ENCODE measurements around the gene COL20A1. TPM values are rescaled to one million over a fixed set of nuclear protein-coding genes. Genes with fewer than 3 reads are reported as not detected.
A peak's percentile ranks its signal among the peaks of the same experiment; 100 is the strongest.

The COL20A1 gene
- total and polyA plus RNA-seq, 2 of the 13 experiments (the other 11 are each of a cell fraction or from before 2014, with no cell fraction given), result not detected

DNA sequence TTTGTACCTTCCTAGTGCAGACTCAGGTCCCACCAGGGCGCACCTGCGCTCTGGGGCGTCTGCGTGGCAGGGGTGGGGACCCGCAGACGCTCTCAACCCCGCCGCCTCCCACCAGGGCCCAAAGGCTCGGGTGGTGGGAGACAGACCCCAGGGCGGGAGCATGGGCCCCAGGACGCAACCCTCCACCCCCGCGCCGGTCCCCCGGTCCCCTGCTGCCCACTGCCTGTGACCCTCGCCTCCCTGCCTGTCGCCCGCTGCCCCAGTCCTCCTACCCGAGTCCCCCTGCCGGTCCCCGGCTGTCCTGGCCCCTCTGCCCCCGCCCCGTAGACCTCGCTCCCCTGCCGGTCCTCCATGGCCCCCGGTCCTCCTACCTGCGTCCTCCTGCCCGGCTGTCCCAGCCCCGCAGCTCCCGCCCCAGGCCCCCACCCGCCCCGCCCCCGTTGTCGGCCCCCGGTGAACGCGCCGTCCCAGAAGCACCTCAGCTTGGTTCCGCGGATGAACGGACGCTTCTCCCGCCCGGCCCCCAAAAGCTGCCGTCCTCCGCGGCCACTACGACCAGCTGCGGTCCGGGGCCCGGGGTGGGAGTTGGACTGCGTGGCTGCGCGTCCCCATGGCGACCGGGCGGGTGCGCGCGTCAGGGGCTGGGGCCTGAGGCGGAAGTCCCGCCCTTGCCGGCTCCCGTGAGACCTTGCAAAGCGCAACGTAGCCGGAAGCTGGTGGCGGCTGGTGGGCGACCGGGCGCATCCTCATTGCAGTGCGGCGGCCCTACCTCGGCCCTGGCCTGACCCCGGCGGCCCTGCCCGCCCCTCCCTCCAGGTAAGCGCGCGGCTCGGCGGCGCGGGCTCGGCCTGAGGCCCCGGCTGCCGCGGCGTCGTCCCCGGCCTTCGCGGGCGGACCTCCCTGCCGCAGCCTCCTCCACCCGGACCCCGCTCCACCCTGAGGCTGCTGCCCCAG is 20.6 kb upstream of the COL20A1 start, which contains the start of gene ARFGAP1 (continued):
- TF ChIP-seq ESRRA (CRISPR knock-in tag; IDR thresholded peaks at IDR 0.05; ENCODE audit: low read depth) (no peak; the same call in 1 of the 2 replicates), NFAT5 (CRISPR knock-in tag; IDR thresholded peaks at IDR 0.05) (no peak), RAD21 (CRISPR knock-in tag; IDR thresholded peaks at IDR 0.05) (peak; percentile 68), ZBTB3 (CRISPR knock-in tag; IDR thresholded peaks at IDR 0.05; ENCODE audit: borderline replicate concordance, low read depth) (no peak), ASH2L (IDR thresholded peaks at IDR 0.05; ENCODE audit: insufficient read length, low read depth, low read length) (peak; percentile 86), POLR2G (IDR thresholded peaks at IDR 0.05; ENCODE audit: low read depth, low read length) (peak; percentile 95), REXO4 (CRISPR knock-in tag; IDR thresholded peaks at IDR 0.05; ENCODE audit: borderline replicate concordance) (no peak), ZNF317 (CRISPR knock-in tag; IDR thresholded peaks at IDR 0.05) (no peak), MAFK (conservative IDR thresholded peaks at IDR 0.05 in 1 of 2, IDR thresholded peaks at IDR 0.05 in 1 of 2; ENCODE audit: low read length in 2 of 2) (no peak), ZSCAN9 (CRISPR knock-in tag; IDR thresholded peaks at IDR 0.05; ENCODE audit: borderline replicate concordance) (peak; percentile 82; the same call in 1 of the 2 replicates), CSRNP2 (CRISPR knock-in tag; conservative IDR thresholded peaks at IDR 0.05; ENCODE audit: low read depth) (no peak), MYC (CRISPR knock-in tag; IDR thresholded peaks at IDR 0.05; ENCODE audit: borderline replicate concordance) (peak; percentile 94), ZNF430 (CRISPR knock-in tag; IDR thresholded peaks at IDR 0.05) (peak; percentile 69; the same call in 1 of the 2 replicates), FOXA1 (IDR thresholded peaks at IDR 0.05) (no peak), FOXA1 (CRISPR knock-in tag; IDR thresholded peaks at IDR 0.05) (peak; percentile 32; the same call in 1 of the 2 replicates)
- TF ChIP-seq, protein P1, sequence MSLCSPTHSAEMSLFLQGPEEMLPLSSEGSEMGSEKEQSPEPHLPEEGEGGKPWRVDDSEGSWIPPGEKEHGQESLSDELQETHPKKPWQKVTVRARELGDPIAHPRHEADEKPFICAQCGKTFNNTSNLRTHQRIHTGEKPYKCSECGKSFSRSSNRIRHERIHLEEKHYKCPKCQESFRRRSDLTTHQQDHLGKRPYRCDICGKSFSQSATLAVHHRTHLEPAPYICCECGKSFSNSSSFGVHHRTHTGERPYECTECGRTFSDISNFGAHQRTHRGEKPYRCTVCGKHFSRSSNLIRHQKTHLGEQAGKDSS (CRISPR knock-in tag; IDR thresholded peaks at IDR 0.05; ENCODE audit: borderline replicate concordance, low read depth), result no peak
- TF ChIP-seq, protein P2, sequence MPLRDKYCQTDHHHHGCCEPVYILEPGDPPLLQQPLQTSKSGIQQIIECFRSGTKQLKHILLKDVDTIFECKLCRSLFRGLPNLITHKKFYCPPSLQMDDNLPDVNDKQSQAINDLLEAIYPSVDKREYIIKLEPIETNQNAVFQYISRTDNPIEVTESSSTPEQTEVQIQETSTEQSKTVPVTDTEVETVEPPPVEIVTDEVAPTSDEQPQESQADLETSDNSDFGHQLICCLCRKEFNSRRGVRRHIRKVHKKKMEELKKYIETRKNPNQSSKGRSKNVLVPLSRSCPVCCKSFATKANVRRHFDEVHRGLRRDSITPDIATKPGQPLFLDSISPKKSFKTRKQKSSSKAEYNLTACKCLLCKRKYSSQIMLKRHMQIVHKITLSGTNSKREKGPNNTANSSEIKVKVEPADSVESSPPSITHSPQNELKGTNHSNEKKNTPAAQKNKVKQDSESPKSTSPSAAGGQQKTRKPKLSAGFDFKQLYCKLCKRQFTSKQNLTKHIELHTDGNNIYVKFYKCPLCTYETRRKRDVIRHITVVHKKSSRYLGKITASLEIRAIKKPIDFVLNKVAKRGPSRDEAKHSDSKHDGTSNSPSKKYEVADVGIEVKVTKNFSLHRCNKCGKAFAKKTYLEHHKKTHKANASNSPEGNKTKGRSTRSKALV (CRISPR knock-in tag; IDR thresholded peaks at IDR 0.05), result no peak
